DMS53 (cell line): ENCODE results near the gene TMEM116.
"Not testable (repeated sequence)": the region's sequence is repeated elsewhere in the genome, so short reads cannot be mapped to it uniquely, and the experiment has no call there.

Experiments used
- DNase-seq: peaks from one replicate; lab custom pipeline; 2025; lab: John Stamatoyannopoulos, UW

The TMEM116 gene

DNA sequence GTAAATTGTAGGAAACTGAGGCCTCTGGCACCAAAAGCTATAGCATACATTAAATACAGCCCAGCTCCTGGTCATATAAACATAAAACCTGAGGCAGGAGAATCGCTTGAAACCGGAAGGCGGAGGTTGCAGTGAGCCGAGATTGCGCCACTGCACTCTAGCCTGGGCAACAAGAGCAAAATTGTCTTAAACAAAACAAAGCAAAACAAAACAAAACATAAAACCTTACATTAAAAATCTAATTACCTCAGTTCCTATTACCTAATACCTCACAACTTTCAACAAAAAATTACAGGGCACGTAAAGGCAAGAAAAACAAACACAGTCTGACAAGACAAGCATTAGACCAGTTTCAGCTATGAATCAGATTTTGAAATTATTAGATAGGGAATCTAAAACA is 36.7 kb downstream of the TMEM116 start:
- DNase-seq = no peak

- no peak for DNase-seq
These were observed 37.6 kb downstream of the TMEM116 start for GRCh38 chr12:111975161-111975931.

GRCh38 chr12:111971800-111972199 is 41.2 kb downstream of the TMEM116 start:
- no peak for DNase-seq

DNA sequence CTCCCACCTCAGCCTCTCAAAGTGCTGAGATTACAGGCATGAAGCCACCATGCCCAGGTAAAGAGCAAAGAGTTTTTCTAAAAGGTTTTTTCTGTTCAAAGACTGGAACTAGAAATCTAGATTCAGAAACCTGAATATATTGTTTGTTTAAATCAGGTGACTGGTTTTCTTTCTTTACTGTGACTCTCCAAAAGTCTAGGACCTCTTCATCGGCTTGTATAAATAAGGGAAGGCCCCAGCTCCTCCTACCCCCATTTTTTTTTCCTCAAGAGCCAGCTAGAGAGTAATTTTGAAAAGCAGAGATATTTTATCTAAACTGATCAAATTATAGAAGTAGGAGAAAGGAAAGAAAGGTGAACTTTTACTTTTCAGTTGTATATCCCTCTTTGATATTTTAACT is 48.0 kb downstream of the TMEM116 start:
- peak; percentile 91 for DNase-seq

GRCh38 chr12:111959518-111959917 is 53.4 kb downstream of the TMEM116 start:
- DNase-seq = not testable (repeated sequence)

GRCh38 chr12:111957224-111957623 is 55.7 kb downstream of the TMEM116 start:
- DNase-seq = not testable (repeated sequence)

DNA sequence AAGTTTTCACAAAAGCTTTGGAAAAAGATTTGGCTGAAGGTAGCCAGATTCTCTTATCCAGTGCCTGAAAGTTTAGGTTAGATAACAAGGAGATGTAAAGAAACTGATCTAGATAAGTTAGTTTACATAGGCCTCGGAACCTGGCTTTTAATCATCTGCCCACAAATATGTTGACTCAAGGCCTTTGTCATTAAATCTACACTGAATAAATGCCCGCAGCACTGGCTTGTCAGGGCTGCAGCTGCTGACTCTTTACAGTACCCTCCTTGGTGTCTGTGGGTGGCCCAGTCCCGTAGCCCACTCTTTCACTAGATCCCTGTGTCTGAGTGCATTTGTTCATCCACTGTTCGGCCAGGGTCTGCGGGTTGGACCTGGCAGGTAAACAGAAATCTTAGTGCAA is 58.0 kb downstream of the TMEM116 start:
- no peak for DNase-seq

- no peak for DNase-seq
These were observed 59.5 kb downstream of the TMEM116 start for GRCh38 chr12:111953455-111953854.

GRCh38 chr12:111952084-111952787 is 60.7 kb downstream of the TMEM116 start:
- not testable (repeated sequence) for DNase-seq

DNA sequence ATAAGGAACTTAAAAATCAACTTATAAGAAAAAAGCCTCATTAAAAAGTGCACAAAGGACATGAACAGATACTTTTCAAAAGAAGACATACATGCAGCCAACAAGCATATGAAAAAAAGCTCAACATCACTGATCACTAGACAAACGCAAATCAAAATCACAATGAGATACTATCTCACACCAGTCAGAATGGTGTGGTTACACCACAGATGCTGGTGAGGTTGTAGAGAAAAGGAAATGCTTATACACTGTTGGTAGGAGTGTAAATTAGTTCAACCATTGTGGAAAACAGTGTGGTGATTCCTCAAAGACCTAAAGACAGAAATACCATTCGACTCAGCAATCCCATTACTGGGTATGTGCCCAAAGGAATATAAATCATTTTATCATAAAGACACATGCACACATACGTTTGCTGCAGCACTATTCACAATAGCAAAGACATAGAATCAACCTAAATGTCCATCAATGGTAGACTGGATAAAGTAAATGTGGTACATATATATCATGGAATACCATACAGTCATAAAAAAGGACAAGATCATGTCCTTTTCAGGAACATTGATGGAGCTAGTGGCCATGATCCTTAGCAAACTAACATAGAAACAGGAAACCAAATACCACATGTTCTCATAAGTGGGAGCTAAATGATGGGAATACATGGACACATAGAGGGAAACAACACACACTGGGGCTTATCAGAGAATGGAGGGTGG is 61.8 kb downstream of the TMEM116 start:
- not testable (repeated sequence) for DNase-seq

- DNase-seq = no peak
These were observed 69.0 kb downstream of the TMEM116 start for GRCh38 chr12:111943929-111944328.

DNA sequence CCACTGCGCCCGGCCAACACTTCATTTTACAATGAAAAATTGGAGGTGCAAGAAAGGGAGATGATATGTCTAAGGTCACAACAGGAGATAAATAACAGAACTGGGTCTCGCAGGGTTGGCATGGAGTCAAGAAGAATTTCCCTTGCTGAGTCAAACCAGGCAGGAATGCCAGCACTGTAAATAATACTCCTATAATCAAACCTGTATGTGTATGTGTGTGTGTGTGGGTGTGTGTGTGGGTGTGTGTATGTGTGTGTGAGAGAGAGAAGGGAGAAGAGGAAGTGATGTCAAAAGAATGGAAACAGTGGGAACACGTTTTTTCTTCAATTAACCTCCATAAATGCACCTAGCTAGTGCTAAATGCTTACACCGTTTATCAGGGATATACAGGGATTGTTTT is 70.4 kb downstream of the TMEM116 start:
- peak; percentile 37 for DNase-seq

DNA sequence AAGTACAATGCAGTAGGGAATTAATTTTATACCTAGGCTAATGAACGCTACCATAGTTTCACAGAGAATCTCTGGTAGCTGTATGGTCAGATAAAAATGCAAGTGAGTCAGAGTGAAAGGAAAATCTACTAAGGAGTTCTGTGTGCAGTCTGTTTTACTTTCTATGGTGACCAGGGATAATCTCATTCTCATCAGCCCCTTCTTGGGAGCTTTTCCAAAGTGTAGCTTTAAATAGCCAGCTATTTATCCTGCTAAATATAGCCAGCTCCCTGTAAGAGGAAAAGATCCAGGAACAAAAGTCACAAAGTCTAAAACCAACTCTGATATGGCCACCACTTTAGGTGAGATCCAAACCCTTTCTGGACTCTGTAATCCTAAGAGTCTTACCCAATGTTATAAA is 75.5 kb downstream of the TMEM116 start:
- DNase-seq = no peak

DNA sequence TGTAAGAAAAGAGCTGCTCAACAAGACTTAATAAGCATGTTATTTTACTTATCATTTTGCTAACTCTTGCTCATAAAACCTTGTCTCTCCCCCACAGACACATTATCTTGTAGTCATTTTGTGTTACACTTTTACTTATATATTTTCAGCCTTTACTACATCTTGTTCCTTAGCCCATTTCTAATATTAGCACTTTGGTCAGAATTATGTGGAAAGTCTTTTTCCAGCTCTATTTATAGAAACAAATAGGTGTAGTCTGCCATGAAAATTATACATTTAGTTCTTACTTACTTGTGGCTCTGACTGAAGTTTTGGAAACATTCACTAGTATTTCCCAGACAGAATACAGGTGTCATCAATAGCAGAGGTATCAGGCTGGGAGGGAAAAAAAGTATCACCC is 76.1 kb downstream of the TMEM116 start:
- DNase-seq = no peak

GRCh38 chr12:111932241-111932640 is 80.7 kb downstream of the TMEM116 start:
- DNase-seq = no peak

GRCh38 chr12:111927346-111927745 is 85.6 kb downstream of the TMEM116 start:
- no peak for DNase-seq

- DNase-seq = no peak
These were observed 86.3 kb downstream of the TMEM116 start for GRCh38 chr12:111926631-111927030.

- no peak for DNase-seq
These were observed 87.8 kb downstream of the TMEM116 start for GRCh38 chr12:111925171-111925570.

GRCh38 chr12:111907740-111908139 is 105.2 kb downstream of the TMEM116 start:
- DNase-seq = no peak

GRCh38 chr12:111905502-111905901 is 107.5 kb downstream of the TMEM116 start:
- no peak for DNase-seq

- DNase-seq = no peak
These were observed 108.5 kb downstream of the TMEM116 start for GRCh38 chr12:111904446-111904975.

DNA sequence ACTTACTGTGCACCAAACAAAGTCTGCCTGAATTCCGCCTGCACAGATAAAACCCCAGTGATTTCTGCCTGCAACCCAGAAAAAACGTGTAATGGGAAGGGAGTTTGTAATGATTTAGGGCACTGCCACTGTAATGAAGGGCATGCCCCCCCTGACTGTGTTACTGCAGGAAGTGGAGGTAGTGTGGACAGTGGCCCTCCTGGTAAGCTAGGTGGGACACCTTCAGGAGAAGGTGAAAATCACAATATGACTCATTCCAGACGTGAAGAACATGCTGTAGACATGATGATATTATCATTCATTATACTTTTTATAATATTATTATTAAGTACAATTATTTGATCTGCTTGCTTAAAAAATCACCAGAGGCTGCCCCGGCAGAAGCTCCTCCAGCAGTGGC is 111.8 kb downstream of the TMEM116 start:
- no peak for DNase-seq

GRCh38 chr12:111894556-111894955 is 118.4 kb downstream of the TMEM116 start:
- no peak for DNase-seq
